Parathyroid adenoma (tissue), 2 donors: Measurements from ENCODE around the gene VKORC1L1.
A peak's percentile ranks its signal among the peaks of the same experiment; 100 is the strongest.
"Not testable (repeated sequence)": the region's sequence is repeated elsewhere in the genome, so short reads cannot be mapped to it uniquely, and the experiment has no call there.

Experiments used
- H2AFZ ChIP-seq: fragments of 300-600 bp; sonication (generic); one replicate; pipeline ENCODE4 v1.7.0; 2017; ENCODE audit warnings: antibody characterized with exemption, mild to moderate bottlenecking
- H3K27ac ChIP-seq: fragments of 300-600 bp; sonication (generic); one replicate; pipeline ENCODE4 v1.7.0; 2017
- H3K27me3 ChIP-seq: fragments of 300-600 bp; sonication (generic); one replicate; pipeline ENCODE4 v1.7.0; 2017; ENCODE audit warnings: low read length; ENCODE audit not compliant: control insufficient read depth, insufficient read depth
- H3K36me3 ChIP-seq: fragments of 300-600 bp; sonication (generic); one replicate; pipeline ENCODE4 v1.7.0; 2017; ENCODE audit warnings: low read length; ENCODE audit not compliant: control insufficient read depth, insufficient read depth
- H3K4me1 ChIP-seq: fragments of 300-600 bp; sonication (generic); one replicate; pipeline ENCODE4 v1.7.0; 2017; ENCODE audit warnings: control low read depth
- H3K4me2 ChIP-seq: fragments of 300-600 bp; sonication (generic); one replicate; pipeline ENCODE4 v1.7.0; 2017; ENCODE audit warnings: low read length
- H3K4me3 ChIP-seq: fragments of 300-600 bp; sonication (generic); one replicate; pipeline ENCODE4 v1.7.0; 2017; ENCODE audit warnings: low read depth, low read length
- H3K79me2 ChIP-seq: fragments of 300-600 bp; sonication (generic); one replicate; pipeline ENCODE4 v1.7.0; 2017; ENCODE audit warnings: control low read depth
- H3K9ac ChIP-seq: fragments of 300-600 bp; sonication (generic); one replicate; pipeline ENCODE4 v1.7.0; 2017; ENCODE audit warnings: mild to moderate bottlenecking
- H3K9me3 ChIP-seq: fragments of 300-600 bp; sonication (generic); one replicate; pipeline ENCODE4 v1.7.0; 2017; ENCODE audit warnings: low read length; ENCODE audit not compliant: control insufficient read depth
- CTCF ChIP-seq: fragments of 300-600 bp; sonication (generic); IDR thresholded peaks from one replicate; pipeline ENCODE4 v1.7.0; 2017; ENCODE audit warnings: antibody characterized with exemption, mild to moderate bottlenecking
- donor health status: primary hyperparathyroidism.

The VKORC1L1 gene

DNA sequence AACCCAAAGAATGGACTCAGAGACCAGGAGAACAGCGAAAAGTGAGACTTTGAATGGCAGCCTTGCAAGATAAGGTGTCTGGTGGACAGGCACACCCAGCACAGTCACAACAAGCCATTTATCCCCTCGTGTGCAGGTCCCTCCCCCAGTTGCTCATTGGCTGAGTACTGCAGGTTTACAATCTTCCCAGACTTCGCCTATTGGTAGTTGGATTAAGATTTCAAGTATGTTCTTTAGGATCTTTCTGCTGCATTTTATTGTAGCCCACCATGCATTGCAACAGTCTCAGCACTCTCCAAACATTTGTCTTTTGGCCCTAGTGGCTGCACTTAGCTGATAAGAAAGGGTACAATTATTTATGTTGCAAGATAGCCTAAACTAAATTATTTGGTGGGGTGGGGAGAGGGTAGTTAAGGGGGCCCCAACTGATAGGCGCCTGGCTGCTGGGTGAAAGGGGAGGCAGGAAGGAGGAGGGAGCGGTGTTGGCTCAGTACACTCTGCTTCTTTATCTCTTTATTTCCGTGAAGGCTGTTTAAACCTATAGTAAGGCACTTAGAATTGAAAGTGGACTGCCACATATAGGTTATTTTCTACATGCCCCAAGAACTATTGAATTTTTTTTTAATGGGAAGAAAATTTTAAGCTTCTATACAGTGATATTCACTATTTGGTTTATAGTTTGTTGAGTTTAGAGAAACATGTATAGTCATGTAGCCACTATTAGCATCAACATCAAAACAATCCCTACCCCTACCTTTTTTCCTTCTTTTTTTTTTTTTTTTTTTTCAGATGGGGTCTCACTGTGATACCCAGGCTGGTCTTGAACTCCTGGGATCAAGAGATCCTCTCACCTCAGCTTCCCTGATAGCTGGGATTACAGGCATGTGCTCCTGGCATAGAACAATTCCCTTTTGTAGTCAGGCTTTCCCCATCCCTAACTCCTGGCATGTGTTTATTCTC, 54.9 kb downstream of the VKORC1L1 start:
- Histone ChIP-seq H2AFZ (no peak overlapping the region), H3K79me2 (peaks cover 14% of the 10 kb centered on the region), H3K4me3 (no peak overlapping the region), H3K4me2 (no peak overlapping the region), H3K27me3 (no peaks in the 10 kb centered on the region), H3K4me1 (no peaks in the 10 kb centered on the region), H3K9ac (no peak overlapping the region), H3K9me3 (no peaks in the 10 kb centered on the region), H3K27ac (no peak overlapping the region), H3K36me3 (no peaks in the 10 kb centered on the region)
- TF ChIP-seq CTCF = no peak

DNA sequence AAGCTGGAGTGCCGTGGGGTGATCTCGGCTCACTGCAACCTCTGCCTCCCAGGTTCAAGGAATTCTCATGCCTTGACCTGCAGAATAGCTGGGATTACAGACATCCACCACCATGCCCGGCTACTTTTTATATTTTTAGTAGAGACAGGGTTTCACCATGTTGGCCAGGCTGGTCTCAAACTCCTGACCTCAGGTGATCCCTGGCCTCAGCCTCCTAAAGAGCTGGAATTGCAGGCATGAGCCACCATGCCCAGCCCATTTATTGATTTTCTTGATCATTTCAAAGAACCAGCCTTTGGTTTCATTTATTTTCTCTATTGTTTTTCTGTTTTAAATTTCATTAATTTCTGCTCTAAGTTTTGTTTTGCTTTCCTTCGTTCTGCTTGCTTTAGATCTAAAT, 58.8 kb downstream of the VKORC1L1 start:
- H3K27ac ChIP-seq = no peak overlapping the region

DNA sequence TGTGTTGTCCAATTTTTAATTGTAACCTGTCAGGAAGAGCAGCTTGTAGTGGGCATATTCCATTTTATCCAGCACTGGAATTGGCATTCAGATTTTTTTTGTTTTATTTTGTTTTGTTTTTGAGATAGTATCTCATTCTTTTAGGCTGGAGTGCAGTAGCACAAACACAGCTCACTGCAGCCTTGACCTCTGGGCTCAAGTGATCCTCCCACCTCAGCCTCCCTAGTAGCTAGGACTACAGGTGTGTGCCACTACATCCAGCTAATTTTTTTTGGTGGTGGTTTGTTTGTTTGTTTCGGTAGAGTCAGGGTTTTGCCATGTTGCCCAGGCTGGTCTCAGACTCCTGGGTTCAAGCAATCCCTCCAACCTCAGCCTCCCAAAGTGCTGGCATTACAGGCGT, 64.4 kb downstream of the VKORC1L1 start:
- H3K27me3 ChIP-seq = no peaks in the 10 kb centered on the region
- no peak overlapping the region for H3K27ac ChIP-seq
- H3K4me2 ChIP-seq = no peak overlapping the region
- no peaks in the 10 kb centered on the region for H3K36me3 ChIP-seq
- no peak overlapping the region for H2AFZ ChIP-seq
- no peak overlapping the region for H3K9ac ChIP-seq
- H3K4me3 ChIP-seq = no peak overlapping the region
- no peak for TF ChIP-seq CTCF
- peaks cover 11% of the 10 kb centered on the region for H3K4me1 ChIP-seq
- H3K9me3 ChIP-seq = no peaks in the 10 kb centered on the region
- H3K79me2 ChIP-seq = peaks cover 4% of the 10 kb centered on the region

More for the DNA sequence above, 58.8 kb downstream of the VKORC1L1 start:
- no peak for TF ChIP-seq CTCF
- H3K9ac ChIP-seq = no peak overlapping the region
- no peaks in the 10 kb centered on the region for H3K4me1 ChIP-seq
- H3K27me3 ChIP-seq = no peaks in the 10 kb centered on the region
- H3K79me2 ChIP-seq = peaks cover 3% of the 10 kb centered on the region
- no peak overlapping the region for H3K4me2 ChIP-seq
- H3K36me3 ChIP-seq = no peaks in the 10 kb centered on the region
- no peak overlapping the region for H2AFZ ChIP-seq
- no peaks in the 10 kb centered on the region for H3K9me3 ChIP-seq
- no peak overlapping the region for H3K4me3 ChIP-seq

DNA sequence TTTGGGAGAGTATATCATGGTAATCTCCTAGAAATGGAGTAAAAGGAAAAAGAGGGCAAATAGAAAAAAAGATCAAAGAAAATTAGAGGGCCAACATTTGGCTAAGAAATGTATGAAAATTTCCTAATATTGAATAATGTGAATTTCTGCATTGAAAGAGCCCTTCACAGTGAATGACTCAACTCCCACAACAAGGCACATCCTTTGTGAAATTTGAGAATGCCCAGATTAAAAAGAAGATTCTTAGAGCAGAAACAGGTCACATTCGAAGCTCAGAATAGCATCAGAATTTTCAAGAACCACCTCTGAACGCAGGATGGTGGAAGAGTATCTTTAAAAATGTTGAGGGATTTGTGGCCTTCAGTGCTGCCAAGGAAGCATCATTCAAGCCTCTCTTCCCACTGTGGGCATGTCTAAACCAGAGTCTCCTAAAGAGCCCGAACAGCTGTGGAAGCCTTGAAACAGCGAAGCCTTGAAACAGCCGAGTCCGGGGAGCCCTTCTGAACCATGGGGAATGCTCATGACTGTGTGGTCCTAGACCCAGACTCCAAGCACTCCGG, 65.5 kb downstream of the VKORC1L1 start:
- H3K9me3 ChIP-seq = no peaks in the 10 kb centered on the region
- no peak overlapping the region for H3K27ac ChIP-seq
- no peak overlapping the region for H3K4me3 ChIP-seq
- TF ChIP-seq CTCF = no peak
- H3K36me3 ChIP-seq = no peaks in the 10 kb centered on the region
- H3K4me2 ChIP-seq = peak overlapping the region; percentile 36
- H3K4me1 ChIP-seq = peaks cover 11% of the 10 kb centered on the region
- H3K9ac ChIP-seq = no peak overlapping the region
- H3K79me2 ChIP-seq = peaks cover 4% of the 10 kb centered on the region
- H3K27me3 ChIP-seq = no peaks in the 10 kb centered on the region
- H2AFZ ChIP-seq = no peak overlapping the region

GRCh38 chr7:65945787-65946186, 72.9 kb downstream of the VKORC1L1 start:
- not testable (repeated sequence) for H3K79me2 ChIP-seq, H3K9ac ChIP-seq, H3K4me3 ChIP-seq, H3K4me2 ChIP-seq, H3K4me1 ChIP-seq, H3K27me3 ChIP-seq, H2AFZ ChIP-seq, H3K36me3 ChIP-seq, H3K27ac ChIP-seq, H3K9me3 ChIP-seq
